ENCODE results near the gene LBH. TPM values are rescaled to one million over a fixed set of nuclear protein-coding genes. Genes with fewer than 3 reads are reported as not detected.
A peak's percentile ranks its signal among the peaks of the same experiment; 100 is the strongest.

Gene LBH
- polyA plus RNA-seq, 1 experiment, result 145 TPM

DNA sequence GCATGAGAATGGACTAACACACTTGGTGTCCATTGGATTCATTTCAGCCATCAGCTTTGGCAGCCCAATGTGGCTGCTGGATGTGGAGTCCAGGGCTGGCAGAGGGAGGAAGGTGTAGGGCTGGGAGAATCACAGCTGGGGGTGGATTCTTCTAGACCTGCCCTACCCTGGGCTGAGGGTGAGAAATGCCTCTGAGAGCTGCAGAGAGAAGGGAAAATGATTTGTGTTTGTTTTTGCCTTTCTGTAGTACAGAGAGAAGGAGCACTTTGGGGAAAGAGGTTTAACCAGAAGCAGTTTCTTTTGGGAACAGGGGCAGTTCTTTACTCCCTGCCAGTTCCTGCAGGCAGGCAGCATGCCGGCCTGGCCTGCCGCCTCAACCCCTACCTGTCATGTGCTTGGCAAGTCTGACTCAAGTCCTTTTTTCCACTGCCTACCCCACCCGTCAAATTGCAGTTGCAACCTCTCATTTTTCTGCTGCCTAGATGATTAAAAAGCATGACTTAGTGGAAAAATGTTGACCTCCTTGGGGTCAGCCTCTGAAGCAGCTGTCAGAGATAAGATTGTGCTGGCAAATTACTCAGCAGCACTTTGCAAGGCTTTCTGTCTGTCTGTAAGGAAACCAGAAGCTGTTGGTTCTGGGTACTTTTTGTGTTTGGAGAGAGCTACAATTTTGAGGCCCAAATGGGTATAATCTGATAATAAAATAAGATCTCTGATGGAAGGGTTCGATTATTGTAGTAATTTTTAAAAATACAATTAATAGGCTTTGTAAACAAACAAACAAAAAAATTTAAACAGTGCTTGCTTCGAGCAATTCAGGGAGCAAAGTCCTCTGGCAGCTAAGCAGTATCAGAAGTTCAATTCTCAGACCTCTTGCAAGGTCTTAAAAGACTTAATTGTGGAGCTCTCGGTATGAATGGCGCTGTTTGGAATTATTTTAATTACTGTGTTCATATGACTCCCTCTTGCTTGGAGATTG, 21.7 kb downstream of the LBH start:
- H3K27me3 ChIP-seq (ENCODE audit: control insufficient read depth, insufficient read depth, low read length), result no peaks in the 10 kb centered on the region
- peaks cover 3% of the 10 kb centered on the region for H3K36me3 ChIP-seq (ENCODE audit: control insufficient read depth, insufficient read depth, low read length)
- POLR2A ChIA-PET, result interaction anchor here (0.6 kb wide), 2 partner anchors 21 to 101 kb away, joined by 5 to 11 read pairs; no protein-coding TSS in a partner anchor
- H3K4me3 ChIP-seq (ENCODE audit: low read depth, low read length), result no peak overlapping the region
- CTCF ChIA-PET, result interaction anchor here (0.7 to 1.2 kb wide), 2 partner anchors 9 to 44 kb away, joined by 3 to 4 read pairs; no protein-coding TSS in a partner anchor
- DNase-seq (ENCODE audit: low read depth), result peak; percentile 40
- TF ChIP-seq CTCF (IDR thresholded peaks at IDR 0.05; ENCODE audit: insufficient read depth, low read depth, low read length), result no peak

DNA sequence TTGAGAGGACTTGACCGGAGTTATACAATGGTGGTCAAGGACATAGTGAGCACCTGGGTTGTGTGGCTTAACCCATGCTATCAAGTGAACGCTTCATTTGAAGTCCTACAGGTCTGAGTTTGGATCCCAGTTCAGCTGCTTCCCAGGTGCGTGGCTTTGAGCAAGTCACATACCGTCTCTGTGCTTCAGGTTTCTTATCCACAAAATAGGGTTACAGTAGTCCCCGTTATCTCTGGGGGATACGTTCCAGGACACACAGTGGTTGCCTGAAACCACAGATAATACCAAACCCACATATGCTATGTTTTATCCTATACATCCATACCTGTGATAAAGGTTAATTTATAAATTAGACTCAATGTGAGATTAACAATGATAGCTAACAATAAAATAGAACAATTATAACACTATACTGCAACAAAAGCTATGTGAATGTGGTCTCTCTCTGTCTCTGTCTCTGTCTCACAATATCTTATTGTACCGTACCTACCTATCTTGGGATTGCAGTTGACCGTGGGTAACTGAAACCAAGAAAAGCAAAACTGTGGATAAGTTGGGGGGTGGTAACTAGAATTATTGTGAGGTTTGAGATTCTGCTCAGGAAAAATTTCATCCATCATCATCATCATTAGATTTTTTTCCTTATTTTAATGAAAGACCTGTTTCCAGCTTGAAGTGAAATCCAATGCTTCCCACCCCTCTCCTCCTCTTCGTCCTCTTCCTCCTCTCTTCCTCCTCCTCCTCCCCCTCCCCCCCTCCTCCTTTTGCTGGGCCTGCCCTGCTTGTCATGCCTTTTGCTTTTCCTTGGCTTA, 22.7 kb downstream of the LBH start:
- DNase-seq (ENCODE audit: low read depth), result no peak
- ChIA-PET CTCF (interaction anchor here (1.2 kb wide), 1 partner anchor 8 kb away, joined by 4 read pairs; no protein-coding TSS in a partner anchor), POLR2A (interaction anchor here (0.6 kb wide), 1 partner anchor 22 kb away, joined by 5 read pairs; no protein-coding TSS in a partner anchor)
- Histone ChIP-seq H3K4me3 (ENCODE audit: low read depth, low read length) (no peak overlapping the region), H3K36me3 (ENCODE audit: control insufficient read depth, insufficient read depth, low read length) (peaks cover 7% of the 10 kb centered on the region), H3K27me3 (ENCODE audit: control insufficient read depth, insufficient read depth, low read length) (no peaks in the 10 kb centered on the region)
- no peak for TF ChIP-seq CTCF (IDR thresholded peaks at IDR 0.05; ENCODE audit: insufficient read depth, low read depth, low read length)

DNA sequence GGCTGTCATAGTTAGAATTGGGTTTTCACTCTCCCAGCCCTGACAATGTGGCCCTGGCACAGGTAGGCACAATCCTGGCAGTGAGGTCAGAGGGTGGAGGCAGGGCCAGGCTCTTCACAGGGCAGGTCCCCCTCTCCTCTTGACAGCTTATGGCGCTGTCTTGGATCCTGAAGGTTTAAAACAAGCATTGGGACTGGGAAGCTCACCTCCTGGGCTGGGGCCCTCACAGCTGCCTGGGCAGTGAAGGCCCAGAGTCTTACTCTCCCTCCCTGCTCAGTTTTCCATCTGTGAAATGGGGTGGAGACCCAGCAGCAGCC, 23.3 kb downstream of the LBH start:
- POLR2A ChIA-PET, result no interaction called here
- Histone ChIP-seq H3K4me3 (ENCODE audit: low read depth, low read length) (no peak overlapping the region), H3K36me3 (ENCODE audit: control insufficient read depth, insufficient read depth, low read length) (peaks cover 7% of the 10 kb centered on the region), H3K27me3 (ENCODE audit: control insufficient read depth, insufficient read depth, low read length) (no peaks in the 10 kb centered on the region)
- DNase-seq (ENCODE audit: low read depth), result no peak
- TF ChIP-seq CTCF (IDR thresholded peaks at IDR 0.05; ENCODE audit: insufficient read depth, low read depth, low read length), result no peak
- CTCF ChIA-PET, result no interaction called here

DNA sequence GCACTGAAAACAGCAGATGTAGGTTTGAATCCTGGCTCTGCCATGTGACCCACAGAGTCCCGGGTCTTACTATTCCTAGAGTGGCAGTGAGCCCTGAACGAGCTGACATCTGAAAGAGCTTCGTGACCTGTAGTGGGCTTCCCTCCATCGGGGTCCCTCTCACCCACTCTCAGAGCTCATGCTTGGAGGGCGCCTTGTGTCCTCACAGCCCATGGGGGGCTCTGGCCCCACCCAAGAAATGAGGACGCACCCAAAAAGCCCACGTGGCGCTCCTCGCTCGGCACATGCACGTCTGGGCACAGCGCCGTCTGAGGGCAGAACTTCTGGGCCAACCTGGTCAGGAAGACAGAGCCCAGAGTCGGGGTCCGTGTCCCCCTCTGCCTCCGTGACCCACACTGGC, 23.7 kb downstream of the LBH start:
- Histone ChIP-seq H3K36me3 (ENCODE audit: control insufficient read depth, insufficient read depth, low read length) (peaks cover 7% of the 10 kb centered on the region), H3K27me3 (ENCODE audit: control insufficient read depth, insufficient read depth, low read length) (no peaks in the 10 kb centered on the region), H3K4me3 (ENCODE audit: low read depth, low read length) (no peak overlapping the region)
- ChIA-PET POLR2A (no interaction called here), CTCF (interaction anchor here (1.6 kb wide), 1 partner anchor 18 kb away, joined by 4 read pairs; no protein-coding TSS in a partner anchor)
- DNase-seq (ENCODE audit: low read depth), result no peak
- no peak for TF ChIP-seq CTCF (IDR thresholded peaks at IDR 0.05; ENCODE audit: insufficient read depth, low read depth, low read length)

All from BJ (cell line).